Endothelial cell (in vitro differentiated cells): Measurements from ENCODE around the gene CAP2. TPM values are rescaled to one million over a fixed set of nuclear protein-coding genes. Genes with fewer than 3 reads are reported as not detected.

Experiments
- DNase-seq: peaks from one replicate; pipeline ENCODE4 v3.0.0; 2021; ENCODE audit warnings: low spot score
- H3K27ac Mint-ChIP-seq: one replicate; pipeline ENCODE4 v1.8.0; 2021; ENCODE audit warnings: mixed read lengths, inconsistent platforms; ENCODE audit not compliant: unreplicated experiment
- H3K27me3 Mint-ChIP-seq: one replicate; pipeline ENCODE4 v1.8.0; 2021; ENCODE audit warnings: mild to moderate bottlenecking, moderate library complexity, mixed read lengths, inconsistent platforms; ENCODE audit not compliant: unreplicated experiment
- H3K36me3 Mint-ChIP-seq: one replicate; pipeline ENCODE4 v1.8.0; 2021; ENCODE audit warnings: mild to moderate bottlenecking, low read depth, mixed read lengths, inconsistent platforms; ENCODE audit not compliant: unreplicated experiment
- H3K4me1 Mint-ChIP-seq: one replicate; pipeline ENCODE4 v1.8.0; 2021; ENCODE audit warnings: mild to moderate bottlenecking, mixed read lengths, inconsistent platforms; ENCODE audit not compliant: unreplicated experiment
- H3K4me3 Mint-ChIP-seq: one replicate; pipeline ENCODE4 v1.8.0; 2021; ENCODE audit warnings: mild to moderate bottlenecking, mixed read lengths, inconsistent platforms; ENCODE audit not compliant: unreplicated experiment
- H3K9me3 Mint-ChIP-seq: one replicate; pipeline ENCODE4 v1.8.0; 2021; ENCODE audit warnings: mixed read lengths, inconsistent platforms; ENCODE audit not compliant: unreplicated experiment
- total RNA-seq: library from RNA; stranded (reverse); fragmentation: NEBNext Ultra II Directional; extraction: Animal tissue kit (Norgen Biotek cat#: 25700); gene quantifications from one replicate; pipeline ENCODE4 v1.2.1, GENCODE V29; 2021; ENCODE audit not compliant: unreplicated experiment
- TF ChIP-seq, protein P1 (sequence below): fragments of 200-600 bp; sonication (generic); IDR thresholded peaks from one replicate; pipeline ENCODE4 v1.5.0; 2021; ENCODE audit warnings: antibody characterized with exemption; ENCODE audit not compliant: unreplicated experiment

Gene CAP2
- total RNA-seq, 1 donor from 2014 or later: 4.4 TPM

GRCh38 chr6:17475606-17476244 lies 82.3 kb downstream of the CAP2 start:
- H3K4me3 Mint-ChIP-seq: no peak overlapping the region
- H3K27me3 Mint-ChIP-seq: no peaks in the 10 kb centered on the region
- H3K9me3 Mint-ChIP-seq: no peaks in the 10 kb centered on the region
- H3K27ac Mint-ChIP-seq: no peak overlapping the region
- TF ChIP-seq, protein P1, sequence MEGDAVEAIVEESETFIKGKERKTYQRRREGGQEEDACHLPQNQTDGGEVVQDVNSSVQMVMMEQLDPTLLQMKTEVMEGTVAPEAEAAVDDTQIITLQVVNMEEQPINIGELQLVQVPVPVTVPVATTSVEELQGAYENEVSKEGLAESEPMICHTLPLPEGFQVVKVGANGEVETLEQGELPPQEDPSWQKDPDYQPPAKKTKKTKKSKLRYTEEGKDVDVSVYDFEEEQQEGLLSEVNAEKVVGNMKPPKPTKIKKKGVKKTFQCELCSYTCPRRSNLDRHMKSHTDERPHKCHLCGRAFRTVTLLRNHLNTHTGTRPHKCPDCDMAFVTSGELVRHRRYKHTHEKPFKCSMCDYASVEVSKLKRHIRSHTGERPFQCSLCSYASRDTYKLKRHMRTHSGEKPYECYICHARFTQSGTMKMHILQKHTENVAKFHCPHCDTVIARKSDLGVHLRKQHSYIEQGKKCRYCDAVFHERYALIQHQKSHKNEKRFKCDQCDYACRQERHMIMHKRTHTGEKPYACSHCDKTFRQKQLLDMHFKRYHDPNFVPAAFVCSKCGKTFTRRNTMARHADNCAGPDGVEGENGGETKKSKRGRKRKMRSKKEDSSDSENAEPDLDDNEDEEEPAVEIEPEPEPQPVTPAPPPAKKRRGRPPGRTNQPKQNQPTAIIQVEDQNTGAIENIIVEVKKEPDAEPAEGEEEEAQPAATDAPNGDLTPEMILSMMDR: no peak
- H3K36me3 Mint-ChIP-seq: no peaks in the 10 kb centered on the region
- DNase-seq: no peak
- H3K4me1 Mint-ChIP-seq: peaks cover 6% of the 10 kb centered on the region

DNA sequence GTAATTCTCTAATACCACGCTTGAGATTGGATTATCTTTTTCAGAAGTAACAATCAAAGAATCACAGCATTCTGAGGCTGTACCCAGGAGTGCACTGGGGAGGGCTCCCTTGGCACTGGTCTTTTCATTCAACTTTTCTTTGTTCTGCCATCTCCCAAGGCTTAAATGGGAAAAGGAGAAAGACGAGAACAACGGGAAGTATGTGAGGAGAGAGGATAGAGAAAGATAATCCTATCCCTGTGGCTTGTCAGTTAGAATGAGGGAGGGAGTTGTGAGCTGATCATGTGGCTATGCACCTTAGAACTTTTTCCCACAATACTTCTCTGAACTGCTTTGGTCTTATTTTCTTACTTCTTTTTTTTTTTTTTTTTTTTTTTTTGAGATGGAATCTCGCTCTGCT lies 83.1 kb downstream of the CAP2 start:
- Mint-ChIP-seq H3K27ac (no peak overlapping the region), H3K36me3 (no peaks in the 10 kb centered on the region), H3K9me3 (no peaks in the 10 kb centered on the region), H3K4me3 (no peak overlapping the region), H3K27me3 (no peaks in the 10 kb centered on the region), H3K4me1 (peaks cover 6% of the 10 kb centered on the region)
- TF ChIP-seq, protein P1: no peak
- no peak for DNase-seq

- no peak overlapping the region for H3K27ac Mint-ChIP-seq
- H3K27me3 Mint-ChIP-seq: no peaks in the 10 kb centered on the region
These were observed 84.0 kb downstream of the CAP2 start for GRCh38 chr6:17477356-17477755.

GRCh38 chr6:17478223-17478907 lies 85.0 kb downstream of the CAP2 start:
- no peaks in the 10 kb centered on the region for H3K36me3 Mint-ChIP-seq
- DNase-seq: no peak
- no peak overlapping the region for H3K4me3 Mint-ChIP-seq
- no peaks in the 10 kb centered on the region for H3K9me3 Mint-ChIP-seq
- TF ChIP-seq, protein P1: no peak
- H3K27ac Mint-ChIP-seq: no peak overlapping the region
- H3K27me3 Mint-ChIP-seq: peaks cover 3% of the 10 kb centered on the region
- no peaks in the 10 kb centered on the region for H3K4me1 Mint-ChIP-seq

More at GRCh38 chr6:17477356-17477755, 84.0 kb downstream of the CAP2 start:
- DNase-seq: no peak
- Mint-ChIP-seq H3K36me3 (no peaks in the 10 kb centered on the region), H3K9me3 (no peaks in the 10 kb centered on the region), H3K4me1 (peaks cover 6% of the 10 kb centered on the region), H3K4me3 (no peak overlapping the region)
- TF ChIP-seq, protein P1: no peak

DNA sequence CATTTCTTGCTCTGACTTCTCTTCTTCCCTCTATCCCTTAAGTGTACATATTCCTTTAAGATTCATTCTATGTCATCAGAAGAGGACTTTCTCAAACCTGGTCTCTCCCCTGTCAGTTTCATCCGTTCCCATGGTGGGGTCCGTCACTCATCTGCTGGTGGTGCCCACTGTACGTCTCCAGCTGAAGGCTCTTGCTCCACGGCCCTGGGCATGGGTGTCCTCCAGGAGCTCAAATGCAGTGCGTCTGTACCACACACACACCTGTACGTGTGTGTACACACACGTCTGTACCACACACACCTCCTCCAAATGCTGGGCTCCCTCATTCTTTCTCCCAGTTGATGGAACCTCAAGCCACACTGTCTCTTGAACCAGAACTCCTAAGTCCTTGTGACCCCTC lies 85.6 kb downstream of the CAP2 start:
- Mint-ChIP-seq H3K27me3 (peaks cover 3% of the 10 kb centered on the region), H3K4me3 (no peak overlapping the region), H3K4me1 (no peaks in the 10 kb centered on the region), H3K9me3 (no peaks in the 10 kb centered on the region), H3K27ac (no peak overlapping the region), H3K36me3 (no peaks in the 10 kb centered on the region)
- no peak for DNase-seq
- TF ChIP-seq, protein P1: no peak
